DMS114 treated with DMSO at 0.1 percent for 48 hours (cell line): Measurements from ENCODE around the gene ABAT.

ENCODE experiments used
- DNase-seq: peaks from one replicate; lab custom pipeline; 2025; ENCODE audit not compliant: unreplicated experiment; lab: John Stamatoyannopoulos, UW

The ABAT gene

DNA sequence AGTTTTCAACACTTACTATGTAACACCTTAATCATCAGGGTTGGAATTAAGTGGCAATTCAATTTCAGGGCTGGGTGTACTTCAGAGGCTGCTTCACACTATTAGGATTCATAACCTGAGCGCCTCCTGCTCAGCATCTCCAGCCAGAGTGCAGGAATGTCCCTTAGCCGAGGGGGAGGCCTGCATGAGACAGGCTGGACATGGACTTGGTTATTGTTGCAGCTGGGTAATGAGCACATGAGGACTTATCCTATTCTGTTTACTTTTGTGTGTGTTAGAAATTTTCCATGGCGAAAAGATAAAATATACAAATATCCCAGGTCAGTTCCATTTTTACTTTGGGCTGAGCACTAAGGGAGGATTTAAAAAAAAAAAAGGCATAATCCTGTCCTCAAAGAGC is 133.6 kb downstream of the ABAT start:
- no peak for DNase-seq

DNA sequence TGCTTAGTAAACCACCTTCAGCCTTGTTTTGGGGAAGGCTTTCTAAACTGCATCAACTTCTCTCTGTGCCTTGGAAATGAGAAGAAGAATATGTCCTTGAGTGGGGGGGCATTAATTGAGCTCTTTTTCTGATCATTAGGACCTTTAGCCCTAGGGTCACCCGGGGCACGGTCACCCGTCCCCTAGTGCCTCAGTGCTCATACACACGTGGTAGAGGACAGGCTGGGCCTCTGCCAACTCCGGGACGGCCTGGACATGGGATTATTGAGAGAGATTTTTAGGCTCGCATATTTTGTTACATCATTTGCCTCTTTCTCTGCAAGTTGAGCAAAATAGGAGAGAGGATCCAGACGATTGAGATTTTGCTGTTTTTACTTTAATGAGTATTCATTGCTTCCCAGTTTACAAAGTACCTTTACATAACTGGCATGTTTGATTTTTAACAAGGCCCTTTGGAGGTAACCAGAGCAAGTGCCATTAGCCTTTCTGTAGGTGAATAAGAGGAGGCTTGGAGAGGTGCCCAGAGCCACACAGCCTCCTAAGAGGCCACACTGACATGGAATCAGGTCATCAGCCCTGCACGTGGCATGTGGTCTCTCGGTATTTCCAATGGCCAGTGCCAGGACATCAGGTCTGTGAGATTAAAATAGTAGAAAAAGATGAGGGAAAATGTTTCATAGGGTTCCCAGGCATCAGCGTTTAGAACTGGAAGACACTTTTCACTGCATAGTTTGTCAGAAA is 134.4 kb downstream of the ABAT start:
- DNase-seq, result no peak

GRCh38 chr16:8812162-8812843 is 137.9 kb downstream of the ABAT start:
- no peak for DNase-seq

DNA sequence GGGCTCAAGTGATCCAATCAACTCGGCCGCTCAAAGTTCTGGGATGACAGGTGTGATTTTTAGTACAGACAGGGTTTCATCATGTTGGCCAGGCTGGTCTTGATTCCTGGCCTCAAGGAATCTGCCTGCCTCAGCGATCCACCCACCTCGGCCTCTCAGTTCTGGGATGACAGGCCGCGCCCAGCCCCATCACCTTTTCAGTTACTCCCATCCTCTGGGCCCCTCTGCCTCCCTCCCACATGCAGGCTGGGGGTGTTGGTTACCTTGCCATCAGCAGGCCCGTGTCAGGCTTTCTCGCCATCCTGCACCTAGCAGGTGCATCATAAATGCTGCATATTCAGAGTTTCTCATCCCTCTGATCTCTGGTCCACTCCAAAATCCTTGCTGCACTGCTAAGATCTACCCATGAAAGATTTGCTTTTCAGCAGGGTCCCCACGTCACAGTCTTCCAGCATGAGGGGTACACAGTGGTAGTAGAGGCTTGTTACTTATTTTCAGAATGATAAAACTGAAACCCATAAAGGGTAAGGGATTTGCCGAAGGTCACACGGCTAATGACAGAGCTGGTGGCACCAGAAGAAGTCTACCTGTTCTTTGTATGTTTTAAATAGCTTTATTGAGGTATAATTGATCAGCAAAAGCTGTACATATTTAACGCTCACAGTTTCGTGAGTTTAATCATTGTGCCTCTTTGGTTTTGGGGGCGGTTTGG is 139.8 kb downstream of the ABAT start:
- DNase-seq, result no peak

GRCh38 chr16:8816967-8817655 is 142.7 kb downstream of the ABAT start:
- no peak for DNase-seq

DNA sequence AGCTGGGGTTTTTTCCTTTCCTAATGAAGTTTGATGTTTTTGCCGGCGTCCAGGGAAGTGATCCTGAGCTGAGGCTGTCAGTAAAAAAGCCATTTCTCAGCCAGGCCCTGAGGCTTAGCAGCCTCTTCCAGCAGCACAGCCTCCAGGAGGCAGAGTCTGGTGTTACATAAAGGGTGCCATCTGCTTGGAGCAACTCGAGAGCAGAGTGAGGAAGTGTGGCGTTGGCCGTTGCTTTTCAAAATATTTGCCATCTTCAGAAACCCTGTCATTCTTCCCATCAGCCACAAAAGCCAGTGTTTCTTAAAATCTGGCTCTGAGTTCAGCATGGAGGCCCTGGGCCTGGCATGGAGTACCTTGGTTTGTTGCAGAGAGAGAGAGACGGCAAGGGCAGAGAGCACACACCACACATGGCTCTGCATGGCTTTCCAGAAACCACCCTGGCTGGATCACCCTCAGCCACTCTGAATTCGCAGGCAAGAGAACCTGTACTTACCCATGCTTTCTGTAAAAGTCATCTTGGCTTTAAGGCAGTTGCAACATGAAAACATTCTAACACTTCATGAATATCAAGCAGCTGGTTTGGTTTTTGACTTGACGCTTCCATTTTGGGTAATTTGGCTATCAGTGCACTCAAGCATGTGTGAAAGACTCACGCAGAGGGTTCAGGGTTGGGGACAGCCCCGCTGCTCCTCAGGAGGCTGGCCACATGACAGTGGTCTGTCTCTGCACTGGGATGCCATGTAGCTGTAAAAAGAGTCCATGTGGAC is 144.3 kb downstream of the ABAT start:
- no peak for DNase-seq

DNA sequence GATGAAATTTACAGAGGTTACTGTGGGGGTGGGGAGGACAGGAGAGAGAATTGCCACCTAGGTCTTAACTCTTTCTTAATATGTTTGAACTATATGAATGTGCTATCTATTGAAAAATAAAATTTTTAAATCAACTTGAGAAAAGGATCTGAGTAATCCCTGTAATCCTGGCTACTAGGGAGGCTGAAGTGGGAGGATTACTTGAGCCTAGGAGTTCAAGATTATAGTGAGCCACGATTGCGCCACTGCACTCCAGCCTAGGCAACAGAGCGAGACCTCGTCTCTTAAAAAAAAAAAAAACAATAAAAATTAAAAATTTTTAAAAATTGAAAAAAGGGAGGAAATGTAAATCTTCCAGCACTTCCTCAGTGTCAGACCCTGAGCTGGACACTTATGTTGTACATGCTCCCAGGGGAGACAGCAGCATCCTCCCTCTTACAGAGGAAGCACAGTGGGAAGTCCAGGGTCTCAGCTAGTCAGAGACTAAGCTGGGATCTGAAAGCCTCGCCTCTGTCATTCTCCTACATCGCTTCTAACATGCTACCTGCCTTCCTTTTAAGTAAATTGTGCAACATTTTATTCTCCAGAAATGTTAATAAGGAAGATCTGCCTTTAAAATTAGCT is 145.1 kb downstream of the ABAT start:
- DNase-seq, result no peak

DNA sequence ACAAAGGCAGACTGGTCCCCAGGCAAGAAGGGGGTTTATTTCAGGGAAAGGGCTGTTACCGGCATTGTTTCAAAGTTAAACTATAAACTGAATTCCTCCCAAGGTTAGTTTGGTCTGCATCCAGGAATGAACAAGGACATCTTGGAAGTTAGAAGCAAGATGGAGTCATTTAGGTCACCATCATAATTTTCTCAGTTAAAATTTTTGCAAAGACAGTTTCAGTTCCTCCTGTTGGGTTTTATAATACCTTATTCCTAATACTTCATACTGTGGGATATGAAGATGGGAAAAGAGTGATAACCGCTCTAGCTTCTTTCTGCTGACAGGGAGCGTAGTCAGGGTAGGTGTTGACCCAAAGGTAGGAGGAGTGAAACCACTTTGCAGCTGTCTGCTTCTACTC is 148.0 kb downstream of the ABAT start:
- DNase-seq, result no peak

- DNase-seq, result no peak
Measured at GRCh38 chr16:8826278-8826879, 152.0 kb downstream of the ABAT start.

DNA sequence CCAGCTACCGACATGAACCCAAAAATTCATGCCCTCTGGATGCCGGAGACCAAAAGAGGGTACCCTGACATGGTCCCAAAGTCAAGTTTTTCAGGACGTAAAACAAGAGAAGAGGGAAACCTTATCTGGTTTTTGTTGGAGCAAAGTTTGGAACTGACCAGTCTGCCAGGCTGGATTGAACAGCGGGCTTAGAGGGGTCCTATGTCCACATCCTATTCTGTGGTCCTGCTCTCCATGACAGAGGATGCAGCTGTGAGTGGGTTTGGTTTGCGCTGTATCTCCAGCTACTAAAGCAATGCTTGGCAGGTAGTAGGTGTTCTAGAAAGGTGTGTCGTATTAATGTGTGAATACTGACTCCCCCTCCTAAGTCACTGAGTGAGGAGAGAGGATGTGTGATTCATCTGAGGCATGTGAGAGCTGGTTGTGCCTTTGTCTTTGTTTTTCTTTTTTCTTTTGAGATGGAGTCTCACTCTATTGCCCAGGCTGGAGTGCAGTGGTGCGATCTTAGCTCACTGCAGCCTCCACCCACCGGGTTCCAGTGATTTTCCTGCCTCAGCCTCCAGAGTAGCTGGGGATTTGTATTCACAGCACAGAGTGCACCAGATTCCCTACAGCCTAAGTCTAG is 154.2 kb downstream of the ABAT start:
- DNase-seq, result no peak

- DNase-seq, result no peak
Measured at GRCh38 chr16:8831450-8831849, 157.0 kb downstream of the ABAT start.

GRCh38 chr16:8831871-8832716 is 157.7 kb downstream of the ABAT start:
- no peak for DNase-seq

GRCh38 chr16:8832717-8833105 is 158.3 kb downstream of the ABAT start:
- no peak for DNase-seq
